GM10266 (cell line): ENCODE results near the gene SLC13A3.

ENCODE experiments used
- DNase-seq: peaks from one replicate; pipeline ENCODE4 v3.0.0; 2012; ENCODE audit errors: extremely low spot score
- TF ChIP-seq, protein P1 (sequence below): IDR thresholded peaks from 2 replicates; pipeline ENCODE4 v1.5.1; 2012; ENCODE audit warnings: mild to moderate bottlenecking, low read depth; ENCODE audit not compliant: control insufficient read depth, insufficient read depth; ENCODE audit errors: missing control alignments

Gene SLC13A3

DNA sequence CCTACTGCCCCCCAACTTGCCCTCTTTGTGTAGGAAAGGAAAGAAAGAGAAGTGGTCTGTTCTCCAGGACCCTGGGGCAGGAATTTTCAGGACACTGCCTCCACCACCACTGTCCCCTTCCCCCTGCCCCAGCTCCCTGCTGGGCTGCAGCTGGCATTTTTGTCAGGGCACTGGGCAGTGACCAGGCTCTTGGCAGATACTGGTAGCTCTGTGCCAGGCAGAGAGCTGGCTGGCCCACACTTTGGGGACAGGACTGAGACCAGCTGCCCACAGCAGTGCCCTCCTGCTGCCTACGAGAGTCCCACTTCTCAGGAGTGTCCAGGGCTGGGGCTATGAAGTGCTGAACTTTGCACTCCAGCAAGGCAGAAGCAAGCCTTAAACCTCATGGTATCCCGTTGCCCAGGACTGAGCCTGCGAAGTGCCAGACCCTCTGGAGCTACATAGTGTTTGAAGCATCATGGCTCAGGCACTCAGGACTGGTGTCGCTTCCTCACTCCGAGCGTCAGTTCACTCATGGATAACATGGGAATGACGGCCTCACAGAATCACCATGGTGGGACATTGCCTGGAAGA is 19.3 kb downstream of the SLC13A3 start:
- TF ChIP-seq, protein P1, sequence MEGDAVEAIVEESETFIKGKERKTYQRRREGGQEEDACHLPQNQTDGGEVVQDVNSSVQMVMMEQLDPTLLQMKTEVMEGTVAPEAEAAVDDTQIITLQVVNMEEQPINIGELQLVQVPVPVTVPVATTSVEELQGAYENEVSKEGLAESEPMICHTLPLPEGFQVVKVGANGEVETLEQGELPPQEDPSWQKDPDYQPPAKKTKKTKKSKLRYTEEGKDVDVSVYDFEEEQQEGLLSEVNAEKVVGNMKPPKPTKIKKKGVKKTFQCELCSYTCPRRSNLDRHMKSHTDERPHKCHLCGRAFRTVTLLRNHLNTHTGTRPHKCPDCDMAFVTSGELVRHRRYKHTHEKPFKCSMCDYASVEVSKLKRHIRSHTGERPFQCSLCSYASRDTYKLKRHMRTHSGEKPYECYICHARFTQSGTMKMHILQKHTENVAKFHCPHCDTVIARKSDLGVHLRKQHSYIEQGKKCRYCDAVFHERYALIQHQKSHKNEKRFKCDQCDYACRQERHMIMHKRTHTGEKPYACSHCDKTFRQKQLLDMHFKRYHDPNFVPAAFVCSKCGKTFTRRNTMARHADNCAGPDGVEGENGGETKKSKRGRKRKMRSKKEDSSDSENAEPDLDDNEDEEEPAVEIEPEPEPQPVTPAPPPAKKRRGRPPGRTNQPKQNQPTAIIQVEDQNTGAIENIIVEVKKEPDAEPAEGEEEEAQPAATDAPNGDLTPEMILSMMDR = no peak
- no peak for DNase-seq

DNA sequence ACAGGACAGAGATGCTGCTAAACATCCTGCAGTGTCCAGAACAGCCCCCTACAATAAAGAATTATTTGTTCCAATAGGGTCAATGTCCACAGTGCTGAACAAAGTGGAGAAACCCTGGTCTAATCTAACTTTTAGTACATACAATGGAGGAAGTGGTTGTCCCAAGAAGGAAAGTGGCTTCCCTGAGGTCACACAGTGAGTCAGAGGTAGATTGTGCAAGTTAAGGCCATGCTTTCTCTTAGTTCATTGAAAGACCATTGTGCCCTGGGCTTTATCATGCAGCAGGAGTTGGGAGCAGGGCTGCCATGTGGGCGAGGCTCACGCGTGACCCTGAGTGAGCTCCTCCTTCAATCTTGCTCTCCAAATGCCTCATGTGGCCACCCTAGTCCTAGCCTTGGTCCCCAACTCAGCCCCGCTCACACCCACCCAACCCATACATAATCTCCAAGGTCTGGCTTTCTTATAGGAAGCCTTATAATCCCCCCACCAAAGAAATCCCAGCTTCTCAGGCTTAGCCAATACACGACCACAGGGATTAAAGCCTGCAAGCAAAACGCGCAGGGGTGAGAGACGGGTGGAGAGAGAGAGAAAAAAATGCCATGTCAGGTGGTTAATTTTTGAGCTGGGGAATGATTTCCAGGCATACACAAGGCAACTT is 19.9 kb downstream of the SLC13A3 start:
- no peak for DNase-seq
- TF ChIP-seq, protein P1 = no peak

DNA sequence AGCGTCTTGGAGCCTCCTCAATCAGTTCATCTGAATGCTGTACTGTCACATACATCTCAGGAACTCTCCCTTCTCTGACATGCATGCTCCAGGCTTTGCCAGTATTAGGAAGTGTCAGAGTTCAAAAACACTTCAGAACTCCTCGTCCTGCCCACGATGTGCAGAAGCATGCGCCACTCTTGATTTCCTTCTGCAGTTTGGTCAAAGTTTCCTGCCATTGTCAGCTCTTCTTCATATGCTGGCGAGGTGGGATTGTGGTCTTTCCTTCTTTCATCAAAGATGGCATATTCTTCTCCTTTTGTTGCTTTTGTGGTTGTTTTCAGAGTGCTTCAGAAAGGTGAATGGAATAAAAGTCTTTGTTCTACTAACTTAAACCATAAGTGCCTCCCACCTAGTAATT is 21.0 kb downstream of the SLC13A3 start:
- TF ChIP-seq, protein P1 = no peak

GRCh38 chr20:46629341-46629740 is 21.9 kb downstream of the SLC13A3 start:
- no peak for DNase-seq
- TF ChIP-seq, protein P1 = no peak

More for the DNA sequence above, 21.0 kb downstream of the SLC13A3 start:
- DNase-seq = no peak

- no peak for DNase-seq
- TF ChIP-seq, protein P1 = no peak
Measured at GRCh38 chr20:46627234-46627633, 24.0 kb downstream of the SLC13A3 start.

GRCh38 chr20:46626758-46627157 is 24.5 kb downstream of the SLC13A3 start:
- DNase-seq = no peak
- TF ChIP-seq, protein P1 = no peak

DNA sequence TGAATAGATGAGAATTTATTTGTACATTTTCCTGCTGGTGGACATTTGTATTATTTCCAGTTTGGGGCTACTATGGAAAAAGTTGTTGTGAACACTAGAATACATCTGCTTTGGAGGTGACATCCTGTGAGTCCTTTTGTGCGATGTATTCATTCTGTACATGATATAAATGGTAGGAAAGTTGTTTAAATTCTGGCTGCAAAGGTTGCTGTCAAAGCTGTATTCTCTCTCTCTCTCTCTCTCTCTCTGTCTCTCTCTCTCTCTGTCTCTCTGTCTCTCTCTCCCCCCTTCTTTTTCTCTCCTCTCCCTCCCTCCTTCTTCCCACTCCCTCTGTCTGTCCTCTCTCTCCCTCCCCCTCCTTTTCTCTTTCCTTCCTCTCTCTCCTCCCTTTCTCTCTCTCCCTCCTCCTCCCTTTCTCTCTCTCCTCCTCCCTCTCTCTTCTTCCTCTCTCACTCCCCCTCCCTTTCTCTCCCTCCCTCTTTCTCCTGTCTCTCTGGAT is 25.3 kb downstream of the SLC13A3 start:
- TF ChIP-seq, protein P1 = no peak
- no peak for DNase-seq
